ENCODE measurements around the gene SNX8. TPM values are rescaled to one million over a fixed set of nuclear protein-coding genes. Genes with fewer than 3 reads are reported as not detected.

Gene SNX8
- total RNA-seq, 2 donors from 2014 or later: 53.0 to 53.2 TPM

GRCh38 chr7:2222516-2222915 is 91.7 kb downstream of the SNX8 start:
- H3K27ac Mint-ChIP-seq: peak overlapping the region; percentile 44
- Histone ChIP-seq H3K27me3 (ENCODE audit: control insufficient read depth, insufficient read depth, low read length, poor library complexity, severe bottlenecking) (no peaks in the 10 kb centered on the region), H3K4me1 (ENCODE audit: control insufficient read depth, insufficient read depth, low read length) (no peaks in the 10 kb centered on the region), H3K4me3 (ENCODE audit: low read length) (no peak overlapping the region), H3K9ac (ENCODE audit: extremely low read depth, low read length, poor library complexity, severe bottlenecking) (no peak overlapping the region), H3K9me3 (ENCODE audit: control insufficient read depth, low read length) (no peaks in the 10 kb centered on the region), H3K27ac (ENCODE audit: low read depth, low read length) (no peak overlapping the region), H3K36me3 (ENCODE audit: control insufficient read depth, insufficient read depth, low read length) (peaks cover 58% of the 10 kb centered on the region)
- WGBS, 2 experiments (ENCODE audit: insufficient coverage in 1 of 2, insufficient read length in 1 of 2): 95 to 96% methylated on average over 10 to 22 of the region's 22 CpGs
- DNase-seq: no peak
- no peak overlapping the region for H3K4me3 Mint-ChIP-seq
- peaks cover 5% of the 10 kb centered on the region for H3K4me1 Mint-ChIP-seq
- H3K36me3 Mint-ChIP-seq (ENCODE audit: low read depth): peaks cover 65% of the 10 kb centered on the region
- H3K9me3 Mint-ChIP-seq: no peaks in the 10 kb centered on the region
- no peaks in the 10 kb centered on the region for H3K27me3 Mint-ChIP-seq (ENCODE audit: insufficient read depth)
- TF ChIP-seq, protein P1, sequence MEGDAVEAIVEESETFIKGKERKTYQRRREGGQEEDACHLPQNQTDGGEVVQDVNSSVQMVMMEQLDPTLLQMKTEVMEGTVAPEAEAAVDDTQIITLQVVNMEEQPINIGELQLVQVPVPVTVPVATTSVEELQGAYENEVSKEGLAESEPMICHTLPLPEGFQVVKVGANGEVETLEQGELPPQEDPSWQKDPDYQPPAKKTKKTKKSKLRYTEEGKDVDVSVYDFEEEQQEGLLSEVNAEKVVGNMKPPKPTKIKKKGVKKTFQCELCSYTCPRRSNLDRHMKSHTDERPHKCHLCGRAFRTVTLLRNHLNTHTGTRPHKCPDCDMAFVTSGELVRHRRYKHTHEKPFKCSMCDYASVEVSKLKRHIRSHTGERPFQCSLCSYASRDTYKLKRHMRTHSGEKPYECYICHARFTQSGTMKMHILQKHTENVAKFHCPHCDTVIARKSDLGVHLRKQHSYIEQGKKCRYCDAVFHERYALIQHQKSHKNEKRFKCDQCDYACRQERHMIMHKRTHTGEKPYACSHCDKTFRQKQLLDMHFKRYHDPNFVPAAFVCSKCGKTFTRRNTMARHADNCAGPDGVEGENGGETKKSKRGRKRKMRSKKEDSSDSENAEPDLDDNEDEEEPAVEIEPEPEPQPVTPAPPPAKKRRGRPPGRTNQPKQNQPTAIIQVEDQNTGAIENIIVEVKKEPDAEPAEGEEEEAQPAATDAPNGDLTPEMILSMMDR (conservative IDR thresholded peaks at IDR 0.05): no peak

- peaks cover 65% of the 10 kb centered on the region for H3K36me3 Mint-ChIP-seq (ENCODE audit: low read depth)
- no peaks in the 10 kb centered on the region for H3K9me3 Mint-ChIP-seq
- Histone ChIP-seq H3K27me3 (ENCODE audit: control insufficient read depth, insufficient read depth, low read length, poor library complexity, severe bottlenecking) (no peaks in the 10 kb centered on the region), H3K36me3 (ENCODE audit: control insufficient read depth, insufficient read depth, low read length) (peaks cover 58% of the 10 kb centered on the region), H3K9ac (ENCODE audit: extremely low read depth, low read length, poor library complexity, severe bottlenecking) (no peak overlapping the region), H3K4me3 (ENCODE audit: low read length) (no peak overlapping the region), H3K27ac (ENCODE audit: low read depth, low read length) (no peak overlapping the region), H3K9me3 (ENCODE audit: control insufficient read depth, low read length) (no peaks in the 10 kb centered on the region), H3K4me1 (ENCODE audit: control insufficient read depth, insufficient read depth, low read length) (no peaks in the 10 kb centered on the region)
- H3K4me1 Mint-ChIP-seq: peaks cover 5% of the 10 kb centered on the region
- TF ChIP-seq, protein P1 (conservative IDR thresholded peaks at IDR 0.05): no peak
- 89 to 99% methylated on average over 9 to 17 of the region's 17 CpGs for WGBS, 2 experiments (ENCODE audit: insufficient coverage in 1 of 2, insufficient read length in 1 of 2)
- no peak overlapping the region for H3K4me3 Mint-ChIP-seq
- no peak overlapping the region for H3K27ac Mint-ChIP-seq
- no peaks in the 10 kb centered on the region for H3K27me3 Mint-ChIP-seq (ENCODE audit: insufficient read depth)
- DNase-seq: no peak
Observed at GRCh38 chr7:2220954-2221353, 93.3 kb downstream of the SNX8 start.

GRCh38 chr7:2220506-2220905 is 93.7 kb downstream of the SNX8 start:
- no peak overlapping the region for H3K27ac ChIP-seq (ENCODE audit: low read depth, low read length)
- peaks cover 65% of the 10 kb centered on the region for H3K36me3 Mint-ChIP-seq (ENCODE audit: low read depth)
- H3K4me3 ChIP-seq (ENCODE audit: low read length): no peak overlapping the region
- no peak overlapping the region for H3K4me3 Mint-ChIP-seq
- H3K27me3 ChIP-seq (ENCODE audit: control insufficient read depth, insufficient read depth, low read length, poor library complexity, severe bottlenecking): no peaks in the 10 kb centered on the region
- H3K27me3 Mint-ChIP-seq (ENCODE audit: insufficient read depth): no peaks in the 10 kb centered on the region
- no peaks in the 10 kb centered on the region for H3K4me1 ChIP-seq (ENCODE audit: control insufficient read depth, insufficient read depth, low read length)
- H3K9ac ChIP-seq (ENCODE audit: extremely low read depth, low read length, poor library complexity, severe bottlenecking): no peak overlapping the region
- H3K9me3 Mint-ChIP-seq: no peaks in the 10 kb centered on the region
- H3K27ac Mint-ChIP-seq: no peak overlapping the region
- TF ChIP-seq, protein P1 (conservative IDR thresholded peaks at IDR 0.05): no peak
- peaks cover 58% of the 10 kb centered on the region for H3K36me3 ChIP-seq (ENCODE audit: control insufficient read depth, insufficient read depth, low read length)
- H3K4me1 Mint-ChIP-seq: peaks cover 5% of the 10 kb centered on the region
- no peaks in the 10 kb centered on the region for H3K9me3 ChIP-seq (ENCODE audit: control insufficient read depth, low read length)
- DNase-seq: no peak
- whole genome bisulfite sequencing, 2 experiments (ENCODE audit: insufficient coverage in 1 of 2, insufficient read length in 1 of 2): 94 to 95% methylated on average over 13 to 16 of the region's 16 CpGs

All from endodermal cell (in vitro differentiated cells).